Stimulated activated CD8-positive, alpha-beta memory T cell treated with anti-CD3 and anti-CD28 coated beads, Interleukin-7, amount 100 ng/mL, for 24 hours (primary cell): Measurements from ENCODE around the gene NAA11.

Source experiments
- DNase-seq: peaks from one replicate; pipeline ENCODE4 v3.0.0-alpha.2; 2020; ENCODE audit warnings: low read depth

The NAA11 gene

DNA sequence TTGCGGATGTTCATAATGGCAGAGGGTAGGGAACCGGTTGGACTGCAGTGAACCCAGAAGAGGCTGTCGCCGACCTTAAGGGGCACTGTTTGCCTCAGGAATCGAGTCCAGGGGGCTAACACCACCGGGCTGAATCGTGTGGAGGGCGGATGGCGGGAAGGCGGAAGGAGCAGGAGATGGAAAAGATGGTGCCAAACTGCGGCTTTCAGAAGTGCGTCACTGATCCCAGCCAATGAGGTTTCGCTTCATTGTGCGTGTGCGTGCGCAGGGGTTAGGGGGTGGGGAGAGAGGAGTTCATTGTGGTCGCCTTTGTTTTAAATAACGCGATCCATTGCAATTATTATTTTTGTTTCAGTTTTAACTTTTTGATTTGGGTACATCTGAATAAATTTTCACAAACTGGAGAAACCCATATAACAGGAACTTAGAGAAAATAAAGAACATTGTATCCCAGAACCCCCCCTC lies at the start of gene NAA11:
TSS of gene NAA11 (minus strand) at position 198 of the 465 bp plus-strand sequence. CDS start at position 14, 184 bp downstream.
- no peak for DNase-seq

- DNase-seq, result no peak
These were observed 44.2 kb upstream of the NAA11 start for GRCh38 chr4:79370026-79370425.

- DNase-seq, result no peak
These were observed 41.2 kb upstream of the NAA11 start for GRCh38 chr4:79367096-79367495.

GRCh38 chr4:79366422-79366821 lies 40.6 kb upstream of the NAA11 start:
- no peak for DNase-seq

- no peak for DNase-seq
These were observed 38.2 kb upstream of the NAA11 start for GRCh38 chr4:79364061-79364460.

- DNase-seq, result no peak
These were observed 36.8 kb upstream of the NAA11 start for GRCh38 chr4:79362626-79363025.

DNA sequence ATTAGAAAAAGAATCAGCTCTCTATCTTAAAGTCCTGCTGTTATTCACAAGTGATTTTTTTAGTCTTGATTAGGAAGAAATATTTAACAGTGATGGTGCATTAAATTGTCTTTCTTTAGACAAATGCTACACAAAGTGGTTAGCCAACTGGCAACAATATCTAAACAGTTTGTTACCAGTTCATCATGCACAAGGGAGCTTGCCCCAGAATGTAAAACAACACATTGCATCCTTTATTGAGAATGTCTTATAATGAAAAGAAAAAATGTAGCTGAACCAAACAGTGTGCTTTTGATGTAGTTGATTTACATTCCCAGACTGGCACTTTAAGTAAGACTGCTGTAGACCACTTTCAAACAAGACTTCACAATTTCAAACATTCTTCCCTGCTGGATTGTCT lies 34.1 kb upstream of the NAA11 start:
- DNase-seq, result no peak

GRCh38 chr4:79358438-79358837 lies 32.6 kb upstream of the NAA11 start:
- no peak for DNase-seq

GRCh38 chr4:79357365-79357764 lies 31.5 kb upstream of the NAA11 start:
- DNase-seq, result no peak

DNA sequence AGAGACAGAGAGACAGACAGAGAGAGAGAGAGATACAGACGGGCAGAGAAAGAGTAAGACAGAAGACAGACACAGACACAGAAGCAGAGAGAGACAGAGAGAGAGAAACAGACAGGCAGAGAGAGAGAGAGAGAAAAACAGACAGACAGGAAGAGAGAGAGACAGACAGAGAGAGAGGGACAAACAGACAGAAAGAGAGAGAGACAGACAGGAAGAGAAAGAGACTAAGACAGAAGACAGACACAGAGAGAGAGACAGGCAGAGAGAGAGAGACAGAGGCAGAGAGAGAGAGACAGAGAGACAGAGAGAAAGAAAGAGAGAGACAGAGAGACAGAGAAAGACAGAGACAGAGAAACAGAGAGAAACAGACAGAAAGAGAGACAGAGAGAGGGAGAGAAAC lies 27.2 kb upstream of the NAA11 start:
- DNase-seq, result no peak

DNA sequence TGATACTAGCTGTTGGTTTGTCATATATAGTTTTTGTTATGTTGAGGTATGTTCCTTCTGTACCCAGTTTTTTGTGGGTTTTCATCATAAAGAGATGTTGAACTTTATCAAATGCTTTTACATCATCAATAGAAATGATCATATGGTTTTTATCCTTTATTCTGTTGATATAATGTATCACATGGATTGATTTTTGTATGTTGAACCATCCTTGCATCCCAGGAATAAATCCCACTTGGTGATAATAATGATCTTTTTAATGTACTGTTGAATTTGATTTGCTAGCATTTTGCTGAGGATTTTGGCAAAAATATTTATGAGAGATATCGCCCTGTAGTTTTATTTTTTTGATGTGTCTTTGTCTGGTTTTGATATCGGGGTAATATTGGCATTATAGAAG lies 22.5 kb upstream of the NAA11 start:
- DNase-seq, result no peak

GRCh38 chr4:79341893-79342653 lies 16.2 kb upstream of the NAA11 start:
- no peak for DNase-seq

- DNase-seq, result no peak
These were observed 14.7 kb upstream of the NAA11 start for GRCh38 chr4:79340568-79340967.

- no peak for DNase-seq
These were observed 12.3 kb upstream of the NAA11 start for GRCh38 chr4:79338148-79338547.

DNA sequence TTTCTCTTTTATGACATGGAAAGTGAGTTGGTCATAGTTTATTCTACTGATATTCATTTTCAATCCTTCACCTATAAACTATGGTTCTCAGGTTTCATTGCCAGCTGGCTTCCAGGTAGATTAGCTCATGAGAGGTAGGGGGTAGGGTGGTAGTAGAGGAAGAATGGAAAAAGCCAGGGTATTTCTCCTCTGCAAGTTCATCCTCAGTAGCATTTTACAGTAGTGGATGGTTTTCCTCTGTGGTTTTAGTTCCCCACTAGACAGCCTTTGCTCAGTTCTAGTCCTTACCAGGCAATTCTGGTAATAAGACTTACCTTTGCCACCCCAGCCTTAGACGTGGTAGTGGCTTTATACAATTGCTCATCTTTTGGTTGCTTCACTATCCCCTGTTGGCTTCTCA lies 8.9 kb upstream of the NAA11 start:
- no peak for DNase-seq

DNA sequence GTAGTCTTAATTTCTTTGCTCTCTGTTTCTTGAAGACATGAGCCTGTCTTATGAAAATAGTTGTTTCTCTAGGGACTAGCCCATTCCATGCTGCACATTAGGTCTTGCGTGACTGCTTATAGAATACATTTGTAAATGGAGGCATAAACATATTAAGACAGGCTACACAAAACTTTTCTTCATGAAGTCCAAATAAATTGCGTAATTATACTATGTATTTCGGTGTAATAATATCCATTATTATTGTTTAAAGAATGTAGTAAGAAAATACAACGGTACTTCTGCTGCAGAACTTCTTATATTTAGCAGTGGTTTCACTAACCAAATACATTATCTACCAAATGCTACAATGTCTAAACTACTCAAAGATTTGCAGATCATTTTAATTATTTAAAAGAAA lies 8.5 kb upstream of the NAA11 start:
- DNase-seq, result no peak

DNA sequence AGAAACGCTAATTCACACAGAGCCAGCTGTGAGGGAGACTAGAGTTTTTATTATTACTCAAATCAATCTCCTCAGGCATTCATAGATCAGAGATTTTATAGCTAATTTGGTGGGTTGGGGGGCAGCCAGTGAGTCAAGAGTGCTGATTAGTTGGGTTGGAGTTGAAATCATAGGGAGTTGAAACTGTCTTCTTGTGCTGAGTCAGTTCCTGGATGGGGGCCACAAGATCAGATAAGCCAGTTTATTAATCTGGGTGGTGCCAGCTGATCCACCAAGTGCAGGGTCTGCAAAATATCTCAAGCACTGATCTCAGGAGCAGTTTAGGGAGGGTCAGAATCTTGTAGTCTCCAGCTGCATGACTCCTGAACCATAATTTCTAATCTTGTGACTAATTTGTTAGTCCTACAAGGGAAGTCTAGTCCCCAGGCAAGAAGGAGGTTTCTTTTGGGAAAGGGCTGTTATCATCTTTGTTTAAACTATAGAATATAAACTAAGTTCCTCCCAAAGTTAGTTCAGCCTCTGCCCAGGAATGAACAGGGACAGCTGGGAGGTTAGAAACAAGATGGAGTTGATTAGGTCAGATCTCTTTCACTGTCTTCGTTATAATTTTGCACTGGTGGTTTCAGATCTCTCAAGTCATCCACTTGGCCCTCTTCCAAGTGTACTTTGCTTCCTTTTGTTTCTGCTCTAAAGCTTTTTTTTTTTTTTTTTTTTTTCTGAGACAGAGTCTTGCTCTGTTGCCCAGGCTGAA lies 5.4 kb upstream of the NAA11 start:
- no peak for DNase-seq

DNA sequence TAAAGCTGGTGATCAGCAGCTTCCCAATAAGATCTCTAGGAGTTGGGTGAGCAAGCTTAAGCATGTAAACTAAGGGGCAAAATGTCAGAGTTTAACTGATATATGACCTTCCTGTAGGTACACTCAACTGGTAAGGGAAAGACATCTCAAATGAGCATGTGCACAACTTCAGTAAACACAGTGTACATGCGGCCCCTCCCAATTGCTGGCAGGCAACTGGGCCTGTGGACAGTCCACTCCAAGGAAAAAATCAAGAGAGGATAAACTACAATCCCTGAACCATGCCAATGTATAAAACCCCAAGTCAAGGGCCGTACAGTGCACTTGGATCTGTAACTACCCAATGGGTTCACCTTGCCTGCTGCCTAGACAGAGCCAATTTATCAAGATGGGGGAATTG lies 4.9 kb upstream of the NAA11 start:
- no peak for DNase-seq

DNA sequence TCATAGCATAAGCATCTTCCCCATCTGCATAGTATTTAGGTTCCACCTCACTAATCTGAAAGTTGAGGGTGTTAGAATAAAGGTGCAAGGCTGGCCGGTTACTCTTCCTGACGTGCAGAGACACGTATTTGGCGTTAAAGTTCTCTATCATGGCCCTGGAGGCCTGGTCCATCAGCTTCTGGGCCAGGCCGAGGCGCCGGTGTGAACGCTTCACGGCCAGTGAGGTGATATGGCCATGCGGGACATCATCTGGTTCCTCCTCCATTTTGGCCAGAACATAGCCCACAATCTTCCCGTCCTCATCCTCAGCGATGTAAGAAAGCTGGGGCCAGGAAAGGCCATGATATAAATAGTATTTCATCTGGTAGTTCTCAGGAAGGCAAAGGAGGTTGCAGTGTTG lies 425 bp downstream of the NAA11 start:
- no peak for DNase-seq

DNA sequence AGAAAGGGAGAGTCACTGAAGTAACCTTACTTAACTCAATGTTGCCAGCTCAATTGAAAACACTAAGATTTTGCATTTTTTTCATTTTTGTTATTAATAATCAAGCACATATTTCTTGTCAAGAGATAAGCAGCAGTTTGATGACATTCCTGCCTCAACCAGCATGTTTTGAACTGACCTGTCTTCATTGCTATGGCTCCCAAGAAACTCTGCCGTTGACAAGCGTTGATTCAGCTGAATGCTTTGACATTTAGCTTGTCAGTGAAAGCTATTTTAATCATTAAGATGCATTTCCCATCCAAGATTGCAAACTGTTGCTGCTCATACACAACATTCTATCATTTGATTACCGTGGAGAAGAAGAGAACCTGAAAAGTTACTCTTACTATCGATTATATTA lies 5.9 kb downstream of the NAA11 start:
- DNase-seq, result no peak

- no peak for DNase-seq
These were observed 8.2 kb downstream of the NAA11 start for GRCh38 chr4:79317711-79318110.

DNA sequence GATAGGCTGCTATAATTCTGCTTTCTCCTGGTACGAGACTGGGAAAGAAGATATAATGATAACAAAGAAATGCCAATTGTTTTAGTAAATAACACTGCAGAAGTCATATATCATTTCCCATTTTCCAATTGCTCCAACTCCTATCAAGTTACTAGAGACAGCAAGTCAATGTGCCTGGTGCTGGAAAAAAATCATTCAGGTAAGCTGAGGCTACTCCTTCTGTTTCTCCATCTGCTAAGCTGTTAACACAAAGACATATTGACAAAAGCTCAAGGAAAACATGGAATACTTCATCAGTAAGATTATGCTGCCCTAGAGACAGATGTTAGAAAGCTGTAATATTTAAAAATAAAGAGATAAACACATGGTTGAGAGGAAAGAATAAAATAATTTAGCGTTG lies 10.0 kb downstream of the NAA11 start:
- DNase-seq, result no peak

GRCh38 chr4:79311279-79311678 lies 14.6 kb downstream of the NAA11 start:
- no peak for DNase-seq

DNA sequence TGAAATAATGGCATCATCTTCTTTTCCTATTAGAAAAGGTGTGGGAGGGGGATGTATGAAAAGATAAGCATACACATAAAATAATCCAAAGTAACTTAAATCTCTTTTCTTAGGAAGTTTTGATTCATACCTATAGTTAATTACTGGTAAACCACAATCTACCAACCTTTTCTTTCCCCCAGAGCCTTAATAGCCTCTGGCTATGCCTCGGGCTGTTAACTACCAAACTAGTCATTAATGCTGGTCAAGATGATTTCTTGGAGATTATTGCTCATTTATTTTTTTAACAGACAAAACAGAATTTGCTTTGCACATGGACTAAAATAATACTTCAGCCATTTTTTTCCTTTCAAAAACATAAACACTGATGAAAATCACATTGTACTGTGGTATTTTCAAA lies 16.9 kb downstream of the NAA11 start:
- no peak for DNase-seq
